RWPE2 (cell line): Measurements from ENCODE around the gene SIRPD.
A peak's percentile ranks its signal among the peaks of the same experiment; 100 is the strongest.

ENCODE experiments used
- ATAC-seq: fragments of 200-7000 bp; cut with Tn5 transposase; 3 replicates; pipeline ENCODE4 v1.9.1; 2021; ENCODE audit warnings: low read depth
- DNase-seq: peaks from one replicate; pipeline ENCODE4 v3.0.0-alpha.2; 2020; ENCODE audit warnings: low spot score
- H3K27ac ChIP-seq: fragments of 450-650 bp; 2 replicates; pipeline ENCODE4 v1.5.1; 2017; ENCODE audit warnings: mild to moderate bottlenecking; ENCODE audit not compliant: poor library complexity, severe bottlenecking
- H3K27me3 ChIP-seq: fragments of 250-450 bp; sonication (Bioruptor Pico); 2 replicates; pipeline ENCODE4 v1.5.1; 2021; ENCODE audit warnings: mild to moderate bottlenecking, moderate library complexity; ENCODE audit not compliant: insufficient read depth, poor library complexity, severe bottlenecking
- H3K36me3 ChIP-seq: fragments of 250-450 bp; sonication (Bioruptor Pico); 2 replicates; pipeline ENCODE4 v1.5.1; 2020; ENCODE audit warnings: low read depth, mild to moderate bottlenecking, moderate library complexity
- H3K4me1 ChIP-seq: fragments of 250-450 bp; sonication (Bioruptor Pico); 2 replicates; pipeline ENCODE4 v1.5.1; 2021; ENCODE audit warnings: mild to moderate bottlenecking, moderate library complexity; ENCODE audit not compliant: insufficient read depth, poor library complexity, severe bottlenecking
- H3K4me3 ChIP-seq: fragments of 250-450 bp; sonication (Bioruptor Pico); 2 replicates; pipeline ENCODE4 v1.5.1; 2021; ENCODE audit warnings: mild to moderate bottlenecking, moderate library complexity; ENCODE audit not compliant: severe bottlenecking
- H3K9me3 ChIP-seq: fragments of 250-450 bp; sonication (Bioruptor Pico); 2 replicates; pipeline ENCODE4 v1.5.1; 2021; ENCODE audit warnings: mild to moderate bottlenecking, moderate library complexity; ENCODE audit not compliant: severe bottlenecking
- TF ChIP-seq, protein P1 (sequence below): fragments of 450-650 bp; IDR thresholded peaks from one replicate; pipeline ENCODE4 v1.5.1; 2017; ENCODE audit warnings: mild to moderate bottlenecking, moderate library complexity; ENCODE audit not compliant: poor library complexity, severe bottlenecking

SIRPD gene

DNA sequence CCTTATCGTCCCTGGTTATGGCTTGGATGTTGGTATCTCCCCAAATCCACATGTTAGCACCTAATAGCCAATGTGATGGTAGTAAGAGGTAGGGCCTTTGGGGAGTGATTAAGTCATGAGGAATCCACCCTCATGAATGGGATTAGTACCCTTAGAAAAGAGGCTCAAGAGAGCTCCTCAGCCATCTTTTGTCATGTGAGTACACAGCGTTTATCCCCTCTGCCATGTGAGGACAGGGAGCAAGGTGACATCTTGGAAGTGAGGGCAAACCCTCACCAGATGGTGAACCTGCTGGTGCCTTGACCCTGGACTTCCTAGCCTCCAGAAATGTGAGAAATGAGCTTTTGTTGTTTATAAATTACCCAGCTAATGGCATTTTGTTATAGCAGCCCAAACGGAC is 50.2 kb downstream of the SIRPD start:
- no peaks in the 10 kb centered on the region for H3K27me3 ChIP-seq
- DNase-seq (no peak), ATAC-seq (no peak)
- TF ChIP-seq, protein P1, sequence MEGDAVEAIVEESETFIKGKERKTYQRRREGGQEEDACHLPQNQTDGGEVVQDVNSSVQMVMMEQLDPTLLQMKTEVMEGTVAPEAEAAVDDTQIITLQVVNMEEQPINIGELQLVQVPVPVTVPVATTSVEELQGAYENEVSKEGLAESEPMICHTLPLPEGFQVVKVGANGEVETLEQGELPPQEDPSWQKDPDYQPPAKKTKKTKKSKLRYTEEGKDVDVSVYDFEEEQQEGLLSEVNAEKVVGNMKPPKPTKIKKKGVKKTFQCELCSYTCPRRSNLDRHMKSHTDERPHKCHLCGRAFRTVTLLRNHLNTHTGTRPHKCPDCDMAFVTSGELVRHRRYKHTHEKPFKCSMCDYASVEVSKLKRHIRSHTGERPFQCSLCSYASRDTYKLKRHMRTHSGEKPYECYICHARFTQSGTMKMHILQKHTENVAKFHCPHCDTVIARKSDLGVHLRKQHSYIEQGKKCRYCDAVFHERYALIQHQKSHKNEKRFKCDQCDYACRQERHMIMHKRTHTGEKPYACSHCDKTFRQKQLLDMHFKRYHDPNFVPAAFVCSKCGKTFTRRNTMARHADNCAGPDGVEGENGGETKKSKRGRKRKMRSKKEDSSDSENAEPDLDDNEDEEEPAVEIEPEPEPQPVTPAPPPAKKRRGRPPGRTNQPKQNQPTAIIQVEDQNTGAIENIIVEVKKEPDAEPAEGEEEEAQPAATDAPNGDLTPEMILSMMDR: no peak
- H3K4me3 ChIP-seq: no peak overlapping the region
- peaks cover 9% of the 10 kb centered on the region for H3K9me3 ChIP-seq
- H3K36me3 ChIP-seq: no peaks in the 10 kb centered on the region
- H3K4me1 ChIP-seq: peaks cover 12% of the 10 kb centered on the region
- no peak overlapping the region for H3K27ac ChIP-seq

GRCh38 chr20:1505871-1506270 is 51.6 kb downstream of the SIRPD start:
- Histone ChIP-seq H3K9me3 (peaks cover 9% of the 10 kb centered on the region), H3K27ac (peak overlapping the region; percentile 4), H3K4me1 (peaks cover 14% of the 10 kb centered on the region), H3K27me3 (no peaks in the 10 kb centered on the region), H3K4me3 (no peak overlapping the region), H3K36me3 (no peaks in the 10 kb centered on the region)
- no peak for DNase-seq
- peak; percentile 56 for ATAC-seq
- TF ChIP-seq, protein P1: no peak

GRCh38 chr20:1505361-1505760 is 52.1 kb downstream of the SIRPD start:
- DNase-seq: peak; percentile 74
- H3K4me1 ChIP-seq: peaks cover 19% of the 10 kb centered on the region

DNA sequence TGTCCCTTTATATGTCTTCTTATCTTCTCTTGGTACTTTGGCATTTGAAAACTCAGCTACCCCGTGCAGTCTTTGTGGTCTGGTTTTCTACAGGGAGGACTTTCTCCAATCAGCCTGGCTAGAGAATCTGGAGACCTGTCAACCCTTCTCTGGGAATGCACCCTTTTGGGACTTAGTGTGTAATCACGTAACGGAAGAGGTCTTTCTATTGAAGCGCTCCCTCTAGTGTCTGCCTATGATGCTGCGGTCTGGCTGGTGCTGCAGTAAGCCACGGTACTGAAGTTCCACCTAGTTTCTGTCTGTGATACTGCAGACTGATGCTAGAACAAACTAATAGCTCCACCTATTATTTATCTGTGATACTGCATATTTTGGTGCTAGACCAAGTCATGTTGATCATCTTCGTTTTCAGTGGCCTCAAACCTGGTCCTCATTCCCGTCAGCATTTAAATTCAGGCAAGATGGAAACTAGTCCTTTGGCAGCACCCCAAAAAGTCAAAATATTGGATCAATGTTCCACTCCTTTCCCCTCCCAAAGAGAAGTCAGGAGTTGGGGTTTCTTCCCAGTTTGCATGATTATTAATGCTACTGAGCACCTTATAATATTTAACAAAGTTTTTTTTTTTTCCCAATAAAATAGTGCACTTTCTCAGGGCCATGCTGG is 53.8 kb downstream of the SIRPD start:
- Histone ChIP-seq H3K4me3 (no peak overlapping the region), H3K27me3 (no peaks in the 10 kb centered on the region), H3K4me1 (peaks cover 33% of the 10 kb centered on the region), H3K27ac (no peak overlapping the region), H3K9me3 (peaks cover 9% of the 10 kb centered on the region), H3K36me3 (no peaks in the 10 kb centered on the region)
- TF ChIP-seq, protein P1: peak; percentile 99
- DNase-seq: no peak
- ATAC-seq: peak; percentile 80

More at GRCh38 chr20:1505361-1505760, 52.1 kb downstream of the SIRPD start:
- TF ChIP-seq, protein P1: no peak
- no peaks in the 10 kb centered on the region for H3K36me3 ChIP-seq
- H3K27ac ChIP-seq: peak overlapping the region; percentile 4
- peak; percentile 57 for ATAC-seq
- H3K4me3 ChIP-seq: no peak overlapping the region
- H3K27me3 ChIP-seq: no peaks in the 10 kb centered on the region
- peaks cover 9% of the 10 kb centered on the region for H3K9me3 ChIP-seq

DNA sequence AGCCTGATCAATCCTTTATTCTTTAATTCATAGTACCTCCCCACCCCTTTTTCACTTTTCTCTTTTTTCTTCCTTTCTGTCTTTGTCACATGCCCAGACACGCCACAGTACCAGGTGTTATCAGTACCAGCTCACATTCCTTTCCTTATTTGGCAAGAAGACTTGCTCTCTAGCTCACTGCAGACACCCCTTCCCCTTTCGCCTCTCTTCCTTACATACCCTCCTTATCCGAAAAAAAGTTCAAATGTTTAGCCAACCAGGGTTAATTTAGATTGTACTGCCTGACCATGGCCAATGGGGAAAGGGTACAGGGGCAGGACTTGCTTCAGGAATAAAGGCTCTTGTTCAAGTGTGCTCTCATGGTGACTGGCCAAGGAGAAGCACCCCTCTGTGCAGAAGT is 57.0 kb downstream of the SIRPD start:
- ATAC-seq (peak; percentile 42), DNase-seq (no peak)
- no peak overlapping the region for H3K4me3 ChIP-seq
- peaks cover 24% of the 10 kb centered on the region for H3K4me1 ChIP-seq
- peaks cover 12% of the 10 kb centered on the region for H3K9me3 ChIP-seq
- peak overlapping the region; percentile 93 for H3K27ac ChIP-seq
- no peaks in the 10 kb centered on the region for H3K36me3 ChIP-seq
- no peaks in the 10 kb centered on the region for H3K27me3 ChIP-seq
- TF ChIP-seq, protein P1: no peak
